ENCODE measurements around the gene CLSTN1. TPM values are rescaled to one million over a fixed set of nuclear protein-coding genes. Genes with fewer than 3 reads are reported as not detected.

The CLSTN1 gene
- total and polyA plus RNA-seq, 2 donors from 2014 or later, result 114 to 158 TPM

- Histone ChIP-seq H3K27ac (ENCODE audit: low read depth in 2 of 2, low read length in 2 of 2) (no peak overlapping the region), H3K27me3 (ENCODE audit: control insufficient read depth, insufficient read depth, low read length) (no peaks in the 10 kb centered on the region), H3K4me1 (ENCODE audit: control insufficient read depth in 2 of 3, insufficient read depth in 2 of 3, low read depth in 1 of 3, low read length in 3 of 3) (peaks cover 0 to 12% (median 3%) of the 10 kb centered on the region in 3 donors), H3K4me3 (ENCODE audit: low read length in 3 of 3) (no peak overlapping the region), H3K9me3 (ENCODE audit: control insufficient read depth in 2 of 3, insufficient read depth in 1 of 3, low read length in 3 of 3) (peaks cover 0 to 3% (median 0%) of the 10 kb centered on the region in 3 donors), H3K36me3 (ENCODE audit: control insufficient read depth in 2 of 3, insufficient read depth in 3 of 3, low read length in 3 of 3) (peaks cover 0 to 12% (median 6%) of the 10 kb centered on the region in 3 donors), H3K9ac (ENCODE audit: low read length in 3 of 3) (no peak overlapping the region)
- TF ChIP-seq, protein P1, sequence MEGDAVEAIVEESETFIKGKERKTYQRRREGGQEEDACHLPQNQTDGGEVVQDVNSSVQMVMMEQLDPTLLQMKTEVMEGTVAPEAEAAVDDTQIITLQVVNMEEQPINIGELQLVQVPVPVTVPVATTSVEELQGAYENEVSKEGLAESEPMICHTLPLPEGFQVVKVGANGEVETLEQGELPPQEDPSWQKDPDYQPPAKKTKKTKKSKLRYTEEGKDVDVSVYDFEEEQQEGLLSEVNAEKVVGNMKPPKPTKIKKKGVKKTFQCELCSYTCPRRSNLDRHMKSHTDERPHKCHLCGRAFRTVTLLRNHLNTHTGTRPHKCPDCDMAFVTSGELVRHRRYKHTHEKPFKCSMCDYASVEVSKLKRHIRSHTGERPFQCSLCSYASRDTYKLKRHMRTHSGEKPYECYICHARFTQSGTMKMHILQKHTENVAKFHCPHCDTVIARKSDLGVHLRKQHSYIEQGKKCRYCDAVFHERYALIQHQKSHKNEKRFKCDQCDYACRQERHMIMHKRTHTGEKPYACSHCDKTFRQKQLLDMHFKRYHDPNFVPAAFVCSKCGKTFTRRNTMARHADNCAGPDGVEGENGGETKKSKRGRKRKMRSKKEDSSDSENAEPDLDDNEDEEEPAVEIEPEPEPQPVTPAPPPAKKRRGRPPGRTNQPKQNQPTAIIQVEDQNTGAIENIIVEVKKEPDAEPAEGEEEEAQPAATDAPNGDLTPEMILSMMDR (IDR thresholded peaks at IDR 0.05; ENCODE audit: borderline replicate concordance, extremely low read depth, insufficient read depth), result no peak
- FAIRE-seq, result no peak
- intact Hi-C loops (cut with DNase I), result loop anchor here (10.0 kb wide), 1 partner anchor 142 kb away; no protein-coding TSS in a partner anchor
- DNase-seq, result no peak
These were observed 101.4 kb downstream of the CLSTN1 start for GRCh38 chr1:9722378-9722749.

DNA sequence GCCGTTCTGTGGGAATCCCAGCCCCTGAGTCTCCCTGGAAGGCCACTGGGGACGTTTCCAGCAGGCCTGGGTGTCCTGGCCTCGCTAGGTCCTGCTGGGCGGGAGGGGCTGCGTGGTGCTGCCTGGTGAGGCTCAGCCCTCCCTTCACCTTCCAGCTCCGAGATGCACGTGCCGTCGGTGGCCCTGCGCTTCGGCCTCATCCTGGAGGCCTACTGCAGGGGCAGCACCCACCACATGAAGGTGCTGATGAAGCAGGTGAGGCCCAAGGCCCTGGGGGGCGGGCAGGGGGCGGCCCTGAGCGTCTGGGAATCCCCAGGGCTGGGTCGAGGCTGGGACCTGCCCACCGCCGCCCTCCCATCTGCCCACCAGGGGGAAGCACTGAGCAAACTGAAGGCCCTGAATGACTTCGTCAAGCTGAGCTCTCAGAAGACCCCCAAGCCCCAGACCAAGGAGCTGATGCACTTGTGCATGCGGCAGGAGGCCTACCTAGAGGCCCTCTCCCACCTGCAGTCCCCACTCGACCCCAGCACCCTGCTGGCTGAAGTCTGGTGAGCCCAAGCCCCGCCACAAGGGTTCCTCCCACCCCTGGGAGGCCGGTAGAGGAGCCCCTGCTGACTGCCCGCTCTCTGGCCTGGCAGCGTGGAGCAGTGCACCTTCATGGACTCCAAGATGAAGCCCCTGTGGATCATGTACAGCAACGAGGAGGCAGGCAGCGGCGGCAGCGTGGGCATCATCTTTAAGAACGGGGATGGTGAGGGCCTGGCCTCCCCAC lies 102.0 kb downstream of the CLSTN1 start:
- Histone ChIP-seq H3K4me3 (ENCODE audit: low read length in 3 of 3) (no peak overlapping the region), H3K4me1 (ENCODE audit: control insufficient read depth in 2 of 3, insufficient read depth in 2 of 3, low read depth in 1 of 3, low read length in 3 of 3) (peaks cover 0 to 18% (median 8%) of the 10 kb centered on the region in 3 donors), H3K27ac (ENCODE audit: low read depth in 2 of 2, low read length in 2 of 2) (no peak overlapping the region), H3K36me3 (ENCODE audit: control insufficient read depth in 2 of 3, insufficient read depth in 3 of 3, low read length in 3 of 3) (peaks cover 0 to 12% (median 6%) of the 10 kb centered on the region in 3 donors), H3K27me3 (ENCODE audit: control insufficient read depth, insufficient read depth, low read length) (no peaks in the 10 kb centered on the region), H3K9me3 (ENCODE audit: control insufficient read depth in 2 of 3, insufficient read depth in 1 of 3, low read length in 3 of 3) (peaks cover 0 to 3% (median 0%) of the 10 kb centered on the region in 3 donors), H3K9ac (ENCODE audit: low read length in 3 of 3) (no peak overlapping the region)
- FAIRE-seq (no peak), DNase-seq (peak; percentile 48 to 75 (median 62))
- TF ChIP-seq, protein P1 (IDR thresholded peaks at IDR 0.05; ENCODE audit: borderline replicate concordance, extremely low read depth, insufficient read depth), result no peak
- intact Hi-C loops (cut with DNase I), result loop anchor here (10.0 kb wide), 1 partner anchor 143 kb away; no protein-coding TSS in a partner anchor

GRCh38 chr1:9720785-9721605 lies 102.8 kb downstream of the CLSTN1 start:
- TF ChIP-seq, protein P1 (IDR thresholded peaks at IDR 0.05; ENCODE audit: borderline replicate concordance, extremely low read depth, insufficient read depth), result no peak
- DNase-seq (peak in 2 of 5 donors; percentile 53 to 76), FAIRE-seq (no peak)
- H3K9me3 ChIP-seq (ENCODE audit: control insufficient read depth in 2 of 3, insufficient read depth in 1 of 3, low read length in 3 of 3), result peaks cover 0 to 3% (median 0%) of the 10 kb centered on the region in 3 donors
- no peak overlapping the region for H3K27ac ChIP-seq (ENCODE audit: low read depth in 2 of 2, low read length in 2 of 2)
- H3K4me3 ChIP-seq (ENCODE audit: low read length in 3 of 3), result no peak overlapping the region
- intact Hi-C loops (cut with DNase I), result loop anchor here (10.0 kb wide), 1 partner anchor 144 kb away; no protein-coding TSS in a partner anchor
- peaks cover 0 to 12% (median 6%) of the 10 kb centered on the region in 3 donors for H3K36me3 ChIP-seq (ENCODE audit: control insufficient read depth in 2 of 3, insufficient read depth in 3 of 3, low read length in 3 of 3)
- H3K4me1 ChIP-seq (ENCODE audit: control insufficient read depth in 2 of 3, insufficient read depth in 2 of 3, low read depth in 1 of 3, low read length in 3 of 3), result peaks cover 0 to 24% (median 10%) of the 10 kb centered on the region in 3 donors
- H3K9ac ChIP-seq (ENCODE audit: low read length in 3 of 3), result no peak overlapping the region
- H3K27me3 ChIP-seq (ENCODE audit: control insufficient read depth, insufficient read depth, low read length), result no peaks in the 10 kb centered on the region
